NCI-H2171 (cell line): ENCODE results near the gene NFASC.

Experiments used
- DNase-seq: peaks from one replicate; lab custom pipeline; 2025; lab: John Stamatoyannopoulos, UW

NFASC gene

DNA sequence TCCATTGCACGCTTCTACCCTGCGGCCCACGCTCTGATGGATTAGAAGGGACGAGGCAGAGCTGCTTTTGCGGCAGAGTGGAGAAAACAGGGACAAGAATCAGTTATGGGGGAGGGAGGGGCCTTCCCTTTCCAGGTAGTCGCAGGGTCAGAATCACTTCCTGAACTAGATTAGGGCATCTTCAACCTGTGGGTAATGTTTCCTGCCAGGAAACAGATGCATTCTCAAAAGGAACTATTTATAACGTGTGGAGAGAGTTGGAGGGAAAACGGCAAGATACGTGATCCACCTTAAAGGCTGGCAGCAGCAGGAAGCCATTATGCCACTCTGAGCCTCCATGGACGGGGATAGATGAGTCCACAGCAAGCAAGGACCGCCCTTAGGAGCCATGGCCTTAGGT, 112.5 kb downstream of the NFASC start:
- no peak for DNase-seq

DNA sequence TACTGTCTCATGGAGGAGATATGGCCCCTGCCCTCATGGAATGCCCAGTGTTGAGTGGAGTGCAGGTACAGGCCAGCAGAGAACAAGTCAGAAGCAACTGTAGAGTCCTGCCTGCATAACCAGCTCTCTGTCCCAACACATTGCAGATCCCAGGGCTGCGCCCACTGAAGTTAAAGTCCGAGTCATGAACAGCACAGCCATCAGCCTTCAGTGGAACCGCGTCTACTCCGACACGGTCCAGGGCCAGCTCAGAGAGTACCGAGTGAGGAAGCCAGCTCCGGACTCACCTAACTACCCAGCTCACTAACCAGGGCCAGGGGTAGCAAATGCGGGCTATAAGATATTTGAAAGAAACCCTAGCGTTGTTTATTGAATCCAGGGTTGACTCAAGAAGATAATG, 113.2 kb downstream of the NFASC start:
- no peak for DNase-seq

DNA sequence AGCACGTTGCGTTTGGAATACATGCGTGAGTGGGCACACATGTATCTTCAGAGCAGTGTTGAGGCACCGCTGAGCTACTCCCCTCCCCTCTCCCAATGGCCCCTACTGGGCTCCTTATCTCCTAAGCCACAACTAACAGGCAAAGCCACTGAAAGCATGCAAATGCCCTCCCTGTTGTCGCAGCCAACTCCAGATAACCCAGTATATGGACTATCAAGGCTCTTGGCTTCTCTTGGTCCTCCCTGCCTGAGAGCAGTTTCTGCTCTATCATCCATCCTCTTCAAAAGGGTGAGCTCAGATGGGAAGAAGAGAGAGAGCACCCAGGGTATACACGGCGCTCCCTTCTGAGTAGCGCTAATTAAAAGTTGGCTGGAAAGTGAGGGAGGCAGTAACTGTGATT, 113.8 kb downstream of the NFASC start:
- DNase-seq: no peak

DNA sequence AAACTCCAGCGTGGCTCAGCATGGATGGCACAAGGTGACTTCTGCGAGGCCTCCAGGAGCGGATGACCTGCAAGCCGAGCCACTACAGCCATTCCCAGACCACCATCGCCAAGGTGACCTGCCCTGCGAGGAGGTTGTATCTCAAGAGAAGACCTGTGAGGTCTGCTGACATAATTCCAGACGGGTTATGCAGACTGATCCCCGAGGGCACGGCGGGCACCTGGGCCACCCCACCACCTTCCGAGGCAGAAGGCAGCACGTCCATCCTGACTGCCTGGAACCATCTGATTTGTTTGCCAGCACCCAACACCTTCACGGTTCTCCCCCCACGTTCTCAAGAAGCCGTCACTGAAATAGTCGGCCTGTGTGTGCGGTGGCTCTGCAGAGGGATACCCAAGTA, 115.5 kb downstream of the NFASC start:
- no peak for DNase-seq

DNA sequence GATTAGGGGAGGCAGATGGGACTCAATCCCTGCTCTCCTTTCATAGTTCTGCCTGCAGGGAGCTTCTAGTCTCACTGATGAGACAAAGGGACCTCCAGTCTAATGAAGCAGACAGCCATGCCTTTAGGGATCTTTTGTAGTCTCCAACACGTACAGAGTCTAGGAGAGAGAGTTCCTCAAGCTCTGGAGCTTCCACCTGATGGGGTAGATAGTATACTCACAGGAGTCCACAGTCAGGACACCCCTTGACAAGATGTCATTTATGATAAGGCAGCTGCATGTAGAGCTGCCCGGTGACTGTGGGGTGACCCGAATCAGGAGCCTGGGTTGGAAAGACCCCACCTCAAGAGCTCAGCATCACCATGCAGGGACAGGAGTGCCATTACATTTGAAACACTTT, 117.0 kb downstream of the NFASC start:
- DNase-seq: no peak

DNA sequence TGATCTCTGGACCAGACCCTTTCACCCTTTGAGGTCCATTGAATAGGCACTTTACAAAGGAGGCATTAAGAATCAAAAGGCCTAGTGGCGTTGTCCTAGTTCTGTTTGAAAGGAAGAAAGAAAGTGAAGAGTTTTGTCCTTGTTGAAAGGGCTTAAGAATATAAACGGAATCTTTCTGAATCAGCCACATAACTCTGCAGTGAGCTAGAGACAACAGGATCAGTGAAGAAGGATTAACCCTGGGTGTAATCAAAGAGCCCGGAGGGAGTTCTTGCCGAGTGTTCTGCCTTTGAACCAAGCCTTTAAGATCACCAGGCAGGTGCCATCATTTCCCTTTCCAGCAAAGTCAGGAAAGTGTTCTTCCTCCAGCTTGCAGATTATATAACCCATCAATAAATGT, 117.5 kb downstream of the NFASC start:
- DNase-seq: no peak

DNA sequence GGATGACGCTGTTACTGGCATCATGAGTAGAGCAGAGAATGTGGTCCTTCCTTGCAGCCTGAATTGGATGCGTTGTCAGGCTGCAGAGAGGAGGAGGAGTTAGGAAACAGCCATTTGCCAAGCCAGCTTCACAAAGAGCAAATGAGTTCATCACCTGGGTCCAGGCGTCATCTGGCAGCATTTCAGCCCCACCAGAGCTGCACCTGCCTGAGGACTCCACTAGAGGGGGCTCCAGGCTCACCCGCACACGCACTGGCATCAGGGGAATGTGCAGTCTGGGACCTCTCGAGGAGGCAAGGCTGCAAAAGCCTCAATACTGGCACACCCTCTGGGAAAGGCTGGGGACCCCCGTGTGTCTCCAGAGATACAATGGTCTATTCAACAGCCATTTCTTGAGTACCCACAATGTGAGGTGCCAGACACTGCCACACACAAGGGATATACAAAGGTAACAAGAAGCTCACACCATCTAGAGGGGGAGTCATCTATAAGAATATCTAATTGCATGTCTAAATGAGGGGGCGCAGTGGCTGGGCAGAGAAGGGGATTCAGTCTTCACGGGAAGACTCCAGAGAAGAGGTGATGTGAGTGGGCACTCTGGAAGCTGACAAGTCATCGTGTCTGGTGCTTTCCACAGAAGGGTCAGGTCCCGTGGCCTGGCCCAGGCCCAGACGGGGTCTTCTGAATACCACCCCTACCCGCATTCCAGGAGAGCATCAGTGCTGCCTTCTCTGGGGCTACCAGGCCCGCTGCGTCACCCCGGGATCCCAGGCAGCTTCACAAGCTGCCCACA, 118.8 kb downstream of the NFASC start:
- DNase-seq: peak; percentile 75

DNA sequence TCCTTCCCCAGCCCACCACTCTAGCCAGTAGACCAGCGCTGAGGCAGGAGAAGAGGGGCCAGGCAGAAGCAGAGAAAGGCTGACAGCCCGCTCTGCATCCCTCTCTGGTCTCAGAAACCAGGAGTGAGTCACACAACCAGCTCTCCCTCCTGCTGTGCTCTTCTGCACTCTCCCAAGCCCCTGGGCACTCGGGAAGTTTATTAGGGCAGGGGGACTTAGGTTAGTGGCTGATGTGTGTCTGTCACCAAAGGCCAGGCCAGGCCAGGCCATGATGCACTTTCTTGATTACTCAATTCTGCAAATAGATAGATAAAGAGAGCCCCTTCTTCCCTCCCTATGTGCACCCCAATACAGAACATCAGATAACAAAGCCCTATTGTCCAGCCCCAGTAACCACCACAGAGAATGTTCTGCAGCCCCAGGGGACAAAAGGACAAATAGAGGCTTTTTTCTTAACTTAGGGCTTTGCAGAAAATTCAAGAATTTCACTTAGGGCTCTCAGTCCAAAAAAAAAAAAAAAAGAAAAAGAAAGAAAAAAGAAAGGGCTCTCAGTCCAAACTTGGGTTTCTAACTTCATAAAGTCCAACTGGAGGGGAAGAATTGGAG, 119.5 kb downstream of the NFASC start:
- no peak for DNase-seq

DNA sequence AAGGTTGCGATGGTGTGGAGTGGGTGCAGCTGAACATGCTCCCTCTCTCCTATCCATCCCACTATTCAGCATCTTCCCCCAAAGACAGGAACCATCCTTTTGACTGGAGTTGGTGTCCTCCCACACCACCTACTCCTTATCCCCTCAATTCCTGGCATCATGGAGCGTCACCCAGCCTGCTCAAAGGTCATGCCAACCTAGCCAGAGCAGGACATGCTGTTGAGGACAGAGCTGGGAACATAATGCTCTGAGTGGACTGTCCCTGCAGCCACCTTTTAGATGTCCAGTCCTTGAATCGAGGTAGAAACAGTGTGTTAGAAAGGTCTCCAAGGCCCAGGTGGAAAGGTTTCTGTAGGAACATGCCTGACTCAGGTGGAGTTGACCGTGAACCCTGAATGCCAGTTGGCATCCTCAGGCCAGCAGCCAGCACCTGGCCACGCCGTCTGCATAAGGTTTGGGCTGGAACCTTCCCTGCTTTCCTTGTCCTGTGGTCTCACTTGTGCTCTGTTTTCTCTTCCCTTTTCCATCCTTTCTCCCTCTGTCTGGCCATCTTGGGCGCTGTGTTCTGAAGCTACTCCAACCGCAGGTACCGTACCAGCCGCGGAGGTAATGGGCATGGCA, 120.2 kb downstream of the NFASC start:
- DNase-seq: no peak

DNA sequence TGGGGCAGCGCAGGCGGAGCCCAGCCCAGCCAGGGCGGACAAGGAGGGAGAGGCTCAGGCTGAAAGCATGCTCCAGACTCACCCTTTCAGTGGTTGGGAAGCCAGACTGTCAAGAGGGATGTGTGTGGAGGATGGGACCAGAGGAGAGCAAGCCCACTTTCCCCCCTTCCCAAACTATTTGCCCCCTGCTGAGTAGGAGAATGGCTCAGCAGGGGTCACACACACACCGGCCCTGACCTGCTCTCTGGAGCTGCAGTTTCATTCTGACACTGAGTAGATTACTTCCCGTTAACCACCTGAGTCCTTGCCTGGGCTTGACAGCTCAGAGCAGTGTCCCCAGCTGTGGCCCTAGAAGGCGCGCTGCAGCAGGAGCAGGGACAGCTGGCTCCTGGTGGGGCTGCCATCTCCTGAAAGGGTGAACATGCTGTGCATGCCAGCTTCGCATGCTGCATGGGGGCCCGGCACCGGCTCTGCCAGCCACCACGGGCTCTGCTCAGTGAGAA, 120.7 kb downstream of the NFASC start:
- peak; percentile 68 for DNase-seq

DNA sequence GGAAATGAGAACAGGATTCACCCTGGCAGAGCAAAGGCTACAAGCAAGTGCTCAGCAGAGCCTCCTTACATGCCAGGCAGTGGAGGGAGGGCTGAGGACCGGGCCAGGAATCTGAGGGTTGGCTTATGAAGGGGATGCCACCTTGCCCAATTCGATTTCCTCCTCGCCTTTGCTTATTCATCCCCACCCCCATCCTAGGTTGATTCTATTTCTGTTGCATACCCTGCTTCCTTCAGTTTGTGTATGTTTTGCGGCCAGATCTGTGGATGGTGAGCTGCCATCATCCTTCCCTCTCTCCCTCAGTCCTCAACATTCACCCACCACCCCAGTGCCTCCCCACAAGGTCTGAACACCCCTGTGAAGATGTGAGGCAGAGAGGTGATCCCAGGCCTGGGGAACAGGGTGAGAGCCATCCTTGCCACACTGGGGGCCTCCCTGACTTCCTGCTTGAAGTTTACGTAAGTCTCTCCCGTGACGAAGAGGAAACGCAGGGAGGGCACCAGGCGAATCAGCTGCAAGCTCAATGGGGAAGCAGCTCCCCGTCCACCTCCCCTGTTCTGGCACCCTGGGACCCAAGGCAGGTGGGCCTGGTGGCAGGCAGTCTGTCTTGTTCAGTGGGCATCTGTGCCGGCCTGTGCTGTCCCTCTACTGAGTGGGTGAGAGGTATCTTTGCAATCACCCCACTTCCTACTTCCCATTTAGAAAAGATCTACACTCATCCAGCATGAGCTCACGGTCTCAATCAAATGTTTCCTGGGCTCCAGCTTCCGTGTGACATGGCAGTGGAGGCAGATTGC, 121.7 kb downstream of the NFASC start:
- DNase-seq: no peak

DNA sequence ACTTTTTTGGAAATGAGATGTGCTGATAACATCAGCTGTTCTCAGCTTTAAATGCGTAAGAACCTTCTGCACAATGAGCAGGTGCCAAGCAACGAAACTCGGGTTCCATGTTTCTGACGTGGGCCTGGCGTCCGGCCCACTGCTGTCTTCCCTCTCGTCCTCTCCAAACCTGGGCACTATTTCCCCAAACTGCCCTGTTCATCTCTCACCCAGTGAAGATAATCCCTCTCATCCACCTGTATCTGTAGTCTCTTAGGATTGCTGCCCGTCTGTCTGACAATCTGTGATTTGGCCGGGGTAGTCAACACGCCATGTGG, 122.3 kb downstream of the NFASC start:
- no peak for DNase-seq

DNA sequence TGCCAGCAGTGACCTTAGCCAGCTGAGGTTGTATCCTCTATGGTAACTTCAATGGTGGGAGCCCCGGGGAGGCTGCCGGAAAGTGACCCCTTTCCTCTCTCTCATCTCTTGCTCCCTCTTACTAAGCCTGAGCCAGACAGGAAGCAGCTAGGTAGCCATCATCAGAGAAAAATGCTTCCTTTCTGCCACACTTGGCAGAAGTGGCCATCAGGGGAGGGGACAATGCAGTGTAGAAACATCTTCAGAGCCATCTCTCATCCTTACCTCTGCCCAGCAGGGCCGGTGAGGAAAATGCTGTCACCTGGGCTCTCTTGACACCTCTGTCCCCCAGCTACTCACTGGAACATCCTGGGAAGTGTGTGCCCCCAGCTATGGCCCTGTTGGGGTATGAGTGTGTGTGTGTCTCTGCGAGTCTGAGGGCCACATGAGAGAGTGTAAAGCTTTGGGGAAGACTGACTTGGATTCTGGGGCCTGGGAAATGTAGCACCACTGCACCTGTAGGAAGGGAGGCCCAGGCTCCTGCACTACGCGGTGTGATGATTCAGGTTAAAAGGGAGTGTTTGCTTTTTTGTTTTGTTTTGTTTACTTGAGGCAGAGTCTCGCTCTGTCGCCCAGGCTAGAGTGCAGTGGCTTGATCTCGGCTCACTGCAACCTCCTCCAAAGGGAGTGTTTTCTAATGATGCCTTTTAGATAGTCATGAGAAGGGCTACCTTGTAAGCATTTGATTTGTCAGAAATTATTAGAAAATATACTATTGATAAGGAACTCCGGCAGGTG, 123.6 kb downstream of the NFASC start:
- DNase-seq: no peak

DNA sequence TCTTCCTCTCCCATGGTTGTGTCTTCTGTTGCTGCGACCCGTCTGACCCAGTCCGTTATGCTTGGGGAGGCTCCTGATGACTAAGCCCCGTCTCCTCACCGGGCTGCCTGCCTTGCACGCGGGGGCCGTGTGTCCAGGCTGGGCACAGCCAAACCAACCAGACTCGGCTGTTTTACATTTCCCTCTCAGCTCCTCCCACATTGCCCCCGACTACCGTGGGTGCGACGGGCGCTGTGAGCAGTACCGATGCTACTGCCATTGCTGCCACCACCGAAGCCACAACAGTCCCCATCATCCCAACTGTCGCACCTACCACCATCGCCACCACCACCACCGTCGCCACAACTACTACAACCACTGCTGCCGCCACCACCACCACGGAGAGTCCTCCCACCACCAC, 126.3 kb downstream of the NFASC start:
- no peak for DNase-seq

DNA sequence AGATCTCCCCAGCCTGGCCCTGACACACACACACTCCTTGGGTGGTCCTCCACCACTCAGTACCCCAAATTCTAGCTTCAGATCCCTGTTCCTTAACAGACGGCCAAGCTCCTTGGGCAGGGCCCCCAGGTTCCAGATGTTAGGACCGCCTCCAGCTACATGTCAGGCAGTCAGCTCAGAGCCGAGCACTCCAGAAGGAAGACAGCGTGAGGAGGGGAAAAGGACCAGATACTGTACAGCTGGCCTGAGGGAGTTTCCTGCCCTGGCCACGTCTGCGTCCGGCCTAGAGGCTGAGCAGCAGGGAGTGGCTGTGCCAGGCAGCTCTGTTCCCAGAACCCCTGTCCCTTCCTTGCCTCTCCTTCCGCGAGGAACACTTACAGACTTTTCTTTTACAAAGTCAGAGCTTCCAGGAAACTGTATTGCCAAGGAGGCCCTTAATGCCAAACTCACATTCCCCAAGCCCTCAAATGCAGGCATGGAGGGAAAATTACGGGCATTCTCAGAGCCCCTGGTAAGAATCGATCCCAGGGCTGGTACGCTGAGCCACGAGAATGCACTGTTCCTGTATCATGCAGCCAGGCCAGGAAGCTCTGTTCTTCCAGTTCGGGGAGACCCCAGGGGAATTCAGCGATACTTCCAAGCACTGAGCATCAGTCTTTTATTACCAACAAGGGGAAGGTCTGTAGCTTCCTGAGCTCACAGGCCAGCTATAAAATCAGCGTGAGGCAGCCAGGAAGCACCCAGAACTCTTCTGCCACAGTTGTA, 127.1 kb downstream of the NFASC start:
- no peak for DNase-seq

DNA sequence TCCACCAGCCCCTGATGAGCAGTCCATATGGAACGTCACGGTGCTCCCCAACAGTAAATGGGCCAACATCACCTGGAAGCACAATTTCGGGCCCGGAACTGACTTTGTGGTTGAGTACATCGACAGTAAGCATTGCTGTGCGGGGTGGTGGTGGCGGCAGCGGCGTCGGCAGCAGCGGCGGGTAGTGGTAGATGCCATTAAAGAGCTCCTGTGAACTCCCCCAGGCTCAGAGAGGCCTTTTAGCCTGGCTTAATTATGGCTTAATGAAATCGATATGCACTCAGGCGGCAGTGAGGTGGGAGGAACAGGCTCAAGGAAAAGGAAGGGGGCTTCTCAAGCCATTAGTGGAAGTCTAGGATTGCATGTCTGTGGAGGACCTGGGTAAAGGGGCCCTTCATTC, 130.5 kb downstream of the NFASC start:
- no peak for DNase-seq

DNA sequence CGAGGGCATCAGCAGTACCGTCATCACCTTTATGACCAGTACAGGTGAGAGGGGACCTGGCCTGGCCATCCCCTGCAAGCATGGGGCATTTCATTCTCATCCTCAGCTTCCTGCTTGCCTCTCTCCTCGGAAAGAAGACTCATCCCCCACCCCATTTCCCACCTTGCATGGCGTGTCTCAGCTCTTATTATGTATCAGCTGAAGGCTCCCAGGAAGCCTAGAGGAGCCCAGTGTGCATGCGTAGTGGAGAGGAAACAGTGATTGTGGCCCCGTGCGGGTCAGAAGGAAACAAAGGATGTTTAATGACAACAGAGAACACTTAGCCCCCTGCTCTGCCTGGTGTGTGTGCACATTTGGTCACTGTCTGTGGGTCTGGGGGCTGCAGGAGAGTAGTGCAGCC, 132.0 kb downstream of the NFASC start:
- no peak for DNase-seq

DNA sequence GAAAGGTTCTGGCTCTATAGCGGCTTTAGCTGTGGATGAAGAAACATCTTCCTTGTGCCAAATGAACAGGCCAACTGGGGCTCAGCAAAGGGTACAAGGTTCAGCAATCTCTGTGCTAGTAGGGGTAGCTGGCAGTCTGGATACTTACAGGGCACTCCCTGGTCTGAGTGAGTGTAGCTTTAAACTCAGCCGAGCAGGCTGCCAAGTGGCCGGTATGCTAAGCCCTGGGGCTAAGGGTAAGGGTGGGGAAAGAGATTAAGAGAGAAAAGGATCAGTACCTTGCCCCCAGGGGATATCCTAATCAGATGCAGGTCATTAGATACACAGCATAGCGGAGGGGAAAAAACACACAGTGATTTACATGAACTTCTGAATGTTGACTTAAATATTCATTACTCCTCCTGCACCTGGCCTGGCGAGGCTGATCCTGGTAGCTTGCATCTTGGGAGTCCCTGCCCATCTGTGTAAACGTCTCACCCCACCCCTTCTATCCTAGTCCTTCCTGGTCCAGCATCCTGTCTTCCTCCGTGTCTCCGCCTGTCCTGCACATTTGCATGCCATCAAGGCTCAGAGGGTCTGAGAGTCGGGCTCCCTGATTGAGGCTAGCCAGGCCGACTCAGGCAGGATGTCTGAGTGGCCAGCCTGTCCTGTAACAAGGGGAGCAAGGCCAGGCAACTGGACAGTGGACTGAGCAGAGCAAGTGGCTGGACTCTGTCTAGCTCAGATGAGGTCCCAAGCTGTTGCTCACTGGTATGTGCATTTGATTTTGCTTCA, 132.9 kb downstream of the NFASC start:
- DNase-seq: no peak

DNA sequence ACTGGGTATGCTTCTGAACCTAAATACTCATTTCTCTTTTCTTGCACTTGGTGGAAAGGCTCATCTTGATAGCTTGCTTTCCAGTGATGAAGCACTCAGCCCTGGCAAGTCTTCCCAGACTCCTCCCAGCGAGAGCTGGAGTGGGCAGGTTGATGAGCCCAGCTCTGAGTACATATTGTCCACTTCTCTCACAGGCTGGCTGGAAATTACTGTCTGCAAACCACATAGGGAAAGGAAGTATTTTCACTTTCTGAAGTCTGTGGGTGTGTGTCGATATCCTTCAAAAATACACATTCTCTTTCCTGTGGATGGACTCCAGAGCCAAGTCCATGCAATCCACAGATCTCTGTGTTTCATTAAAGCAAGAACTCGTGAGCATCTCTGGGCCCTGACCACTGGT, 133.7 kb downstream of the NFASC start:
- no peak for DNase-seq

DNA sequence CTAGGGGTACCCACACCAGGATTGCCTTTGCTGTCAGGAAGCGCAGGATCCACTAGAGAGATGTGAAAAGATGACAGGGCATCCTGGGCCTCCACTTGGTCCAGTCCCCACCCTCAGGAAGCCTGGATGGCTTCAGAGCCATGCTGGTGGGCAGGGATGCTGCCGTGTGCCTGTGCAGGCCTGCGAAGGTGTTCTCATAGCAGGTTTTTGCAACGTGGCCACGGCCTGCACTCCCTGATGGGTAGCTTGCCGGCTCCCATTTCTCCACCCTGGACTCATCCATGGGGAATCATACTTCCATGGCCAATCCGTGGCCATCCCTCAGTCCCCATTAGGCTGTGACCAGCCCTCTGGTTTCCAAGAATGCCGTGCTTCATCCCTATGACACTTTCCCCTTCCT, 138.2 kb downstream of the NFASC start:
- no peak for DNase-seq
